K562 (cell line): Measurements from ENCODE around the gene CDKN1C. TPM values are rescaled to one million over a fixed set of nuclear protein-coding genes. Genes with fewer than 3 reads are reported as not detected.

Source experiments
- ATAC-seq: fragments of 200-7000 bp; cut with Tn5 transposase; 3 replicates; pipeline ENCODE4 v1.9.1; 2020; ENCODE audit warnings: moderate library complexity
- BruUV-seq: library from RNA; stranded (reverse); fragments of 400-500 nt; replicated peaks from 2 replicates; lab custom pipeline; 2021; lab: Mats Ljungman, UMichigan
- CTCF ChIA-PET: fragments of 300-600 bp; formaldehyde crosslinking; extraction: SDS; loops from one replicate; lab custom pipeline; 2021; ENCODE audit warnings: low intra/inter-chr PET ratio; lab: Yijun Ruan, JAX
- POLR2A ChIA-PET: fragments of 300-600, 350-650 bp; sonication (Branson Sonifier 250); formaldehyde crosslinking; extraction: SDS; loops from one replicate; lab custom pipeline; 2021; ENCODE audit warnings: antibody characterized with exemption, inconsistent platforms; lab: Yijun Ruan, JAX
- DNase-seq, 4 experiments: peaks; one replicate each; pipeline versions ENCODE4 v3.0.0 to v3.0.0-alpha.2; 2011 to 2018; ENCODE audit warnings: low spot score in 3 of 4, mixed read lengths in 3 of 4; ENCODE audit errors: extremely low read depth in 1 of 4
- FAIRE-seq: peaks from 2 replicates; lab custom pipeline; 2011; peaks lifted over from hg19 to GRCh38; lab: Jason Lieb, UNC
- H2AFZ ChIP-seq: 2 replicates; pipeline ENCODE4 v1.6.0; 2011; ENCODE audit warnings: low read depth, low read length, control low read depth, inconsistent platforms
- H3K27ac ChIP-seq: fragments of 200-600 bp; 3 replicates; pipeline ENCODE4 v1.8.0; 2011; ENCODE audit warnings: low read depth, mild to moderate bottlenecking, control low read depth, inconsistent platforms, low read length, moderate library complexity, mixed read lengths; ENCODE audit errors: extremely low read depth
- H3K27me3 ChIP-seq, 2 experiments: fragments of 300-600 bp in 1 of 2; 2 replicates in 1 of 2; 3 replicates in 1 of 2; pipeline versions ENCODE4 v1.6.0 to v1.8.0; 2011; ENCODE audit warnings: inconsistent platforms in 2 of 2, low read length in 2 of 2, mild to moderate bottlenecking in 1 of 2, mixed read lengths in 1 of 2, moderate library complexity in 1 of 2; ENCODE audit not compliant: control insufficient read depth in 2 of 2, insufficient read depth in 2 of 2
- H3K36me3 ChIP-seq: fragments of 300-600 bp; 3 replicates; pipeline ENCODE4 v1.8.0; 2011; ENCODE audit warnings: mild to moderate bottlenecking, low read length, inconsistent platforms; ENCODE audit not compliant: control insufficient read depth, insufficient read depth
- H3K4me1 ChIP-seq, 2 experiments: fragments of 200-600 bp in 1 of 2; replicated peaks in 1 of 2; 2 replicates in 1 of 2; 3 replicates in 1 of 2; pipeline versions ENCODE4 v1.5.1 to v1.8.0; 2011; ENCODE audit warnings: inconsistent platforms in 2 of 2, low read length in 2 of 2, mild to moderate bottlenecking in 1 of 2, mixed read lengths in 1 of 2, moderate library complexity in 1 of 2; ENCODE audit not compliant: control insufficient read depth in 2 of 2, insufficient read depth in 2 of 2
- H3K4me2 ChIP-seq: 2 replicates; pipeline ENCODE4 v1.6.1; 2011; ENCODE audit warnings: low read length, control low read depth, inconsistent platforms, mixed read lengths; ENCODE audit not compliant: insufficient read depth
- H3K4me3 ChIP-seq: fragments of 200-600 bp; sonication (generic), shearing (Covaris generic); 2 replicates; pipeline ENCODE4 v1.5.1; 2016; ENCODE audit warnings: control low read depth, inconsistent platforms
- H3K79me2 ChIP-seq: fragments of 200-600 bp; 3 replicates; pipeline ENCODE4 v1.8.0; 2011; ENCODE audit warnings: low read length, inconsistent platforms; ENCODE audit not compliant: control insufficient read depth, insufficient read depth
- H3K9ac ChIP-seq, 2 experiments: 2 replicates each; pipeline versions ENCODE4 v1.6.0 to v1.6.1; 2011; ENCODE audit warnings: low read depth in 2 of 2, low read length in 2 of 2, control low read depth in 1 of 2, inconsistent platforms in 1 of 2, mild to moderate bottlenecking in 1 of 2, mixed read lengths in 1 of 2; ENCODE audit not compliant: insufficient read depth in 1 of 2
- H3K9me1 ChIP-seq: one replicate; pipeline ENCODE4 v1.6.0; 2011; ENCODE audit warnings: inconsistent platforms, mild to moderate bottlenecking, low read length, moderate library complexity; ENCODE audit not compliant: control insufficient read depth, insufficient read depth
- H3K9me3 ChIP-seq: replicated peaks from 2 replicates; pipeline ENCODE4 v1.5.1; 2011; ENCODE audit warnings: low read depth, low read length, inconsistent platforms; ENCODE audit not compliant: control insufficient read depth, insufficient read depth
- H4K20me1 ChIP-seq: replicated peaks from 2 replicates; pipeline ENCODE4 v1.6.1; 2011; ENCODE audit warnings: low read length, inconsistent platforms, mixed read lengths; ENCODE audit not compliant: control insufficient read depth, insufficient read depth
- FOXM1 ChIP-seq, 2 experiments: fragments of 450-650 bp in 1 of 2; sonication (generic) in 1 of 2; formaldehyde crosslinking in 1 of 2; IDR thresholded peaks; 2 replicates each; pipeline versions ENCODE4 v1.6.1 to v1.9.0; 2017 to 2022; ENCODE audit warnings: low read depth in 2 of 2, mild to moderate bottlenecking in 2 of 2, missing genetic modification reagents in 1 of 2, moderate library complexity in 1 of 2
- JUN ChIP-seq, 2 experiments: sonication (generic) in 1 of 2; formaldehyde crosslinking in 1 of 2; IDR thresholded peaks; 2 replicates each; pipeline versions ENCODE4 v1.6.1 to v1.8.0; 2012 to 2022; ENCODE audit warnings: borderline replicate concordance in 2 of 2, mild to moderate bottlenecking in 2 of 2, improper control_type of control experiment in 1 of 2, low read depth in 1 of 2, low read length in 1 of 2, missing genetic modification reagents in 1 of 2
- JUND ChIP-seq, 2 experiments: IDR thresholded peaks; 2 replicates in 1 of 2; 3 replicates in 1 of 2; pipeline ENCODE4 v1.6.1; 2011; ENCODE audit warnings: borderline replicate concordance in 2 of 2, low read depth in 2 of 2, low read length in 2 of 2, improper control_type of control experiment in 1 of 2, missing biosample characterization in 1 of 2, missing genetic modification characterization in 1 of 2, missing genetic modification reagents in 1 of 2
- MTA3 ChIP-seq: fragments of 450-650 bp; formaldehyde crosslinking; IDR thresholded peaks from 2 replicates; pipeline ENCODE4 v1.6.1; 2017; ENCODE audit warnings: mild to moderate bottlenecking, borderline replicate concordance
- NCOA4 ChIP-seq: fragments of 450-650 bp; IDR thresholded peaks from 2 replicates; pipeline ENCODE4 v1.6.1; 2018; ENCODE audit warnings: mild to moderate bottlenecking; ENCODE audit not compliant: partially characterized antibody
- RAD21 ChIP-seq, 2 experiments: fragments of 250-450 bp in 1 of 2; fragments of 450-650 bp in 1 of 2; sonication (Bioruptor Pico) in 1 of 2; formaldehyde crosslinking in 1 of 2; IDR thresholded peaks in 1 of 2; conservative IDR thresholded peaks in 1 of 2; 2 replicates each; pipeline versions ENCODE4 v1.4.0 to v1.8.0; 2020 to 2022; ENCODE audit warnings: mild to moderate bottlenecking in 2 of 2, moderate library complexity in 1 of 2
- RB1 ChIP-seq: fragments of 450-650 bp; IDR thresholded peaks from 2 replicates; pipeline ENCODE4 v1.6.1; 2017; ENCODE audit warnings: low read depth, mild to moderate bottlenecking
- REST ChIP-seq, 2 experiments: fragments of 450-650 bp; formaldehyde crosslinking in 1 of 2; IDR thresholded peaks; 2 replicates each; pipeline versions ENCODE4 v1.4.0 to v1.6.1; 2014 to 2020; ENCODE audit warnings: mild to moderate bottlenecking in 2 of 2, borderline replicate concordance in 1 of 2, low read depth in 1 of 2
- TCF3 ChIP-seq: sonication (generic); formaldehyde crosslinking; IDR thresholded peaks from 2 replicates; pipeline ENCODE4 v1.4.0; 2020; ENCODE audit warnings: mild to moderate bottlenecking, missing genetic modification reagents
- TRIM28 ChIP-seq: fragments of 450-650 bp; IDR thresholded peaks from 2 replicates; pipeline ENCODE4 v1.6.1; 2017
- ZEB2 ChIP-seq: fragments of 450-650 bp; IDR thresholded peaks from 2 replicates; pipeline ENCODE4 v1.6.1; 2016
- WGBS: fragments of 100-300 bp; shearing (Covaris generic); methylation state at CpG from one replicate; pipeline ENCODE4 v1.1.6; 2016; ENCODE audit warnings: low coverage, mixed read lengths; ENCODE audit not compliant: insufficient coverage; ENCODE audit errors: missing lambda C conversion rate; 5-methylcytosine and 5-hydroxymethylcytosine counted together
- in situ Hi-C: fragments of 300-500 bp; cut with MboI; formaldehyde crosslinking; loops from 4 replicates; pipeline ENCODE4 v1.15.0; 2018; ENCODE audit warnings: inconsistent platforms, mixed read lengths
- intact Hi-C: fragments of 100-400 bp; cut with micrococcal nuclease; formaldehyde crosslinking; loops from 2 replicates; pipeline ENCODE4 v1.14.2; 2022
- polyA plus RNA-seq, 8 experiments: library from polyadenylated mRNA; depleted of rRNA in 4 of 8; stranded (reverse) in 5 of 8; unstranded in 3 of 8; fragments of >200 nt; fragmentation: Nextera tagmentation in 2 of 8; fragmentation: Illumina TruSeq in 1 of 8; extraction: Ambion mirVana in 2 of 8; extraction: Trizol in 1 of 8; gene quantifications; 2 replicates each; pipeline versions ENCODE4 v1.2.1 to v1.2.3, GENCODE V29; 2011 to 2014; ENCODE audit warnings: inconsistent platforms in 1 of 8, missing spikeins in 1 of 8
- total RNA-seq, 7 experiments: library from RNA; depleted of rRNA in 6 of 7; stranded (reverse); fragments of >200 nt in 6 of 7; fragmentation: Illumina TruSeq in 2 of 7; extraction: Trizol in 2 of 7; gene quantifications; 2 replicates each; pipeline versions ENCODE4 v1.2.1 to v1.2.3, GENCODE V29; 2011 to 2021; ENCODE audit warnings: low replicate concordance in 1 of 7

The CDKN1C gene
- total and polyA plus RNA-seq, 9 of the 15 experiments (the other 6 are each of a cell fraction or from before 2014, with no cell fraction given), result 2.8 to 21.1 (median 9.3) TPM

GRCh38 chr11:2930704-2931419, 45.3 kb upstream of the CDKN1C start:
- Histone ChIP-seq H3K9me1 (no peaks in the 10 kb centered on the region), H4K20me1 (peaks cover 13% of the 10 kb centered on the region), H3K9me3 (no peaks in the 10 kb centered on the region), H3K27ac (peak overlapping the region; percentile 73), H2AFZ (peak overlapping the region; percentile 93), H3K9ac (peak overlapping the region; percentile 68 to 81; a peak in 3 of 4 replicates), H3K27me3 (no peaks in the 10 kb centered on the region), H3K4me2 (peak overlapping the region; percentile 87), H3K36me3 (no peaks in the 10 kb centered on the region), H3K4me1 (peaks cover 10 to 66% of the 10 kb centered on the region in 2 experiments; a peak in 4 of 5 replicates), H3K79me2 (peaks cover 15% of the 10 kb centered on the region; the same call in 2 of the 3 replicates), H3K4me3 (peak overlapping the region; percentile 76)
- ATAC-seq (peak; percentile 71), FAIRE-seq (peak; percentile 77), DNase-seq (peak; percentile 70 to 77 (median 74))
- ChIA-PET CTCF (interaction anchor here (0.8 to 5.2 kb wide), 4 partner anchors 38 to 398 kb away, joined by 3 to 59 read pairs (median 6); no protein-coding TSS in a partner anchor), POLR2A (interaction anchor here (0.7 to 2.3 kb wide), 6 partner anchors 10 to 446 kb away, joined by 4 to 13 read pairs (median 6); no protein-coding TSS in a partner anchor)
- intact Hi-C loops, result loop anchor here (1.0 kb wide), 2 partner anchors 39 to 398 kb away; no protein-coding TSS in a partner anchor
- in situ Hi-C loops, result no loop called here
- 44% methylated on average over 16 of the region's 21 CpGs for WGBS
- no TSS peak for BruUV-seq
- peak; percentile 24; the same call in 1 of the 2 replicates for TF ChIP-seq RB1
- peak; percentile 64 for TF ChIP-seq REST (IDR thresholded peaks at IDR 0.05; ENCODE audit: borderline replicate concordance)
- TF ChIP-seq REST (CRISPR knock-in tag; IDR thresholded peaks at IDR 0.05; ENCODE audit: low read depth), result no peak
- 0 out of 2 replicates have a peak, but pooled peaks have one; percentile 19 for TF ChIP-seq TCF3 (CRISPR knock-in tag)
- TF ChIP-seq NCOA4, result no peak
- no peak for TF ChIP-seq TRIM28
- TF ChIP-seq MTA3, result peak; percentile 42; the same call in 1 of the 2 replicates
- peak; percentile 13; the same call in 1 of the 2 replicates for TF ChIP-seq JUN (IDR thresholded peaks at IDR 0.05; ENCODE audit: borderline replicate concordance, low read depth, low read length)
- no peak for TF ChIP-seq JUN (CRISPR knock-in tag; IDR thresholded peaks at IDR 0.05; ENCODE audit: borderline replicate concordance)
- peak; percentile 79 for TF ChIP-seq ZEB2
- no peak for TF ChIP-seq FOXM1 (IDR thresholded peaks at IDR 0.05; ENCODE audit: low read depth)
- no peak for TF ChIP-seq FOXM1 (CRISPR knock-in tag; IDR thresholded peaks at IDR 0.05; ENCODE audit: low read depth)
- TF ChIP-seq RAD21 (CRISPR knock-in tag; conservative IDR thresholded peaks at IDR 0.05 in 1 of 2, IDR thresholded peaks at IDR 0.05 in 1 of 2), result peak; percentile 53 to 80
- no peak for TF ChIP-seq JUND (IDR thresholded peaks at IDR 0.05; ENCODE audit: borderline replicate concordance, low read depth, low read length)
- TF ChIP-seq JUND (tag; IDR thresholded peaks at IDR 0.05; ENCODE audit: borderline replicate concordance, low read depth, low read length), result peak; percentile 19; the same call in 2 of the 3 replicates
